HepG2 (cell line): Measurements from ENCODE around the gene BHLHE23. TPM values are rescaled to one million over a fixed set of nuclear protein-coding genes. Genes with fewer than 3 reads are reported as not detected.

Source experiments
- ATAC-seq: fragments of 200-7000 bp; cut with Tn5 transposase; 3 replicates; pipeline ENCODE4 v1.9.1; 2020; ENCODE audit warnings: mild to moderate bottlenecking, moderate library complexity
- BruUV-seq: library from RNA; stranded (reverse); fragments of 400-500 nt; replicated peaks from 2 replicates; lab custom pipeline; 2021; lab: Mats Ljungman, UMichigan
- CTCF ChIA-PET: fragments of 300-600 bp; formaldehyde crosslinking; extraction: SDS; loops from one replicate; lab custom pipeline; 2021; ENCODE audit warnings: low total read pairs, inconsistent platforms, low intra/inter-chr PET ratio; lab: Yijun Ruan, JAX
- POLR2A ChIA-PET: fragments of 350-600 bp; sonication (Branson Sonifier 250); formaldehyde crosslinking; loops from one replicate; lab custom pipeline; 2020; ENCODE audit warnings: antibody characterized with exemption, inconsistent platforms; lab: Yijun Ruan, JAX
- DNase-seq: peaks from one replicate; pipeline ENCODE4 v3.0.0-alpha.2; 2015; ENCODE audit warnings: low spot score
- FAIRE-seq: peaks from 3 replicates; lab custom pipeline; 2011; peaks lifted over from hg19 to GRCh38; lab: Jason Lieb, UNC
- H2AFZ ChIP-seq: one replicate; pipeline ENCODE4 v1.6.1; 2011; ENCODE audit warnings: low read length, inconsistent platforms
- H3K27ac ChIP-seq: fragments of 300-600 bp; 3 replicates; pipeline ENCODE4 v1.8.0; 2011; ENCODE audit warnings: mixed run types, mild to moderate bottlenecking, mixed read lengths, low read length, inconsistent platforms; ENCODE audit not compliant: insufficient read depth; ENCODE audit errors: extremely low read length
- H3K27me3 ChIP-seq, 2 experiments: fragments of 200-600 bp in 1 of 2; 2 replicates in 1 of 2; 3 replicates in 1 of 2; pipeline versions ENCODE4 v1.6.0 to v1.8.0; 2011; ENCODE audit warnings: low read length in 2 of 2, mild to moderate bottlenecking in 2 of 2, moderate library complexity in 2 of 2, inconsistent platforms in 1 of 2; ENCODE audit not compliant: insufficient read depth in 2 of 2, control insufficient read depth in 1 of 2
- H3K36me3 ChIP-seq, 2 experiments: fragments of 200-600 bp in 1 of 2; replicated peaks in 1 of 2; 2 replicates in 1 of 2; 3 replicates in 1 of 2; pipeline versions ENCODE4 v1.5.1 to v1.8.0; 2011; ENCODE audit warnings: low read length in 2 of 2, inconsistent platforms in 1 of 2; ENCODE audit not compliant: insufficient read depth in 2 of 2, control insufficient read depth in 1 of 2
- H3K4me1 ChIP-seq: 2 replicates; pipeline ENCODE4 v1.5.1; 2012; ENCODE audit warnings: low read length, inconsistent platforms; ENCODE audit not compliant: insufficient read depth
- H3K4me2 ChIP-seq: 2 replicates; pipeline ENCODE4 v1.6.0; 2011; ENCODE audit warnings: low read depth, low read length, inconsistent platforms
- H3K4me3 ChIP-seq, 3 experiments: fragments of 200-600 bp in 1 of 3; sonication (generic), shearing (Covaris generic) in 1 of 3; replicated peaks in 1 of 3; 2 replicates each; pipeline ENCODE4 v1.5.1; 2011 to 2016; ENCODE audit warnings: low read length in 3 of 3, inconsistent platforms in 2 of 3, low read depth in 2 of 3, mild to moderate bottlenecking in 2 of 3, control low read depth in 1 of 3, mixed read lengths in 1 of 3; ENCODE audit not compliant: insufficient read depth in 1 of 3
- H3K79me2 ChIP-seq: one replicate; pipeline ENCODE4 v1.6.1; 2011; ENCODE audit warnings: low read length, inconsistent platforms; ENCODE audit not compliant: insufficient read depth
- H3K9ac ChIP-seq: 2 replicates; pipeline ENCODE4 v1.6.0; 2011; ENCODE audit warnings: mild to moderate bottlenecking, low read depth, low read length, inconsistent platforms; ENCODE audit not compliant: insufficient read depth
- H3K9me3 ChIP-seq: 2 replicates; pipeline ENCODE4 v1.5.1; 2012; ENCODE audit warnings: mild to moderate bottlenecking, low read length
- H4K20me1 ChIP-seq: 2 replicates; pipeline ENCODE4 v1.6.0; 2011; ENCODE audit warnings: inconsistent platforms, mild to moderate bottlenecking, low read length, moderate library complexity; ENCODE audit not compliant: insufficient read depth
- BRD4 ChIP-seq: sonication (generic); formaldehyde crosslinking; IDR thresholded peaks from 2 replicates; pipeline ENCODE4 v1.4.0; 2020; ENCODE audit warnings: missing genetic modification reagents
- HNRNPLL ChIP-seq: fragments of 200-400 bp; formaldehyde crosslinking; IDR thresholded peaks from 2 replicates; pipeline ENCODE4 v1.6.1; 2017; ENCODE audit warnings: mild to moderate bottlenecking, low read depth, low read length; ENCODE audit not compliant: poor library complexity, severe bottlenecking
- MTF2 ChIP-seq: sonication (generic); formaldehyde crosslinking; IDR thresholded peaks from 2 replicates; pipeline ENCODE4 v1.5.0; 2020; ENCODE audit warnings: missing genetic modification reagents, borderline replicate concordance
- SAFB2 ChIP-seq: sonication (generic); formaldehyde crosslinking; IDR thresholded peaks from 2 replicates; pipeline ENCODE4 v1.5.1; 2020; ENCODE audit warnings: missing genetic modification reagents, low read depth, mild to moderate bottlenecking, borderline replicate concordance
- SRY ChIP-seq: sonication (generic); formaldehyde crosslinking; IDR thresholded peaks from 2 replicates; pipeline ENCODE4 v1.8.0; 2022; ENCODE audit warnings: mild to moderate bottlenecking, missing genetic modification reagents
- ZNF180 ChIP-seq: sonication (generic); formaldehyde crosslinking; IDR thresholded peaks from 2 replicates; pipeline ENCODE4 v1.4.0; 2020; ENCODE audit warnings: low read depth, missing genetic modification reagents, borderline replicate concordance
- ZNF614 ChIP-seq: IDR thresholded peaks from 2 replicates; pipeline ENCODE4 v1.6.1; 2018; ENCODE audit warnings: missing biosample characterization, missing genetic modification reagents, inconsistent platforms, borderline replicate concordance
- ZNF782 ChIP-seq: sonication (generic); formaldehyde crosslinking; IDR thresholded peaks from 2 replicates; pipeline ENCODE4 v1.4.0; 2020; ENCODE audit warnings: missing genetic modification reagents, mild to moderate bottlenecking, borderline replicate concordance
- WGBS: methylation state at CpG from one replicate; pipeline ENCODE4 v1.1.6; 2017; ENCODE audit warnings: low lambda C conversion rate; 5-methylcytosine and 5-hydroxymethylcytosine counted together
- in situ Hi-C: cut with HindIII; loops from 2 replicates; pipeline ENCODE4 v1.10.0; 2017; ENCODE audit warnings: low pct_unique_long_range_greater_than_20kb; ENCODE audit not compliant: extremely low pct_ligation_motif_present
- intact Hi-C: fragments of 100-400 bp; cut with micrococcal nuclease; formaldehyde crosslinking; loops from one replicate; pipeline ENCODE4 v1.10.0; 2022; ENCODE audit not compliant: unreplicated experiment
- polyA plus RNA-seq, 8 experiments: library from polyadenylated mRNA; depleted of rRNA in 3 of 8; stranded (reverse) in 7 of 8; unstranded in 1 of 8; fragments of >200 nt; fragmentation: Illumina TruSeq in 4 of 8; extraction: Trizol in 4 of 8; gene quantifications; 2 replicates each; pipeline versions ENCODE4 v1.2.1 to v1.2.3, GENCODE V29; 2011 to 2016; ENCODE audit warnings: low read depth in 4 of 8, missing spikeins in 1 of 8, mixed read lengths in 1 of 8; ENCODE audit not compliant: insufficient read depth in 1 of 8
- total RNA-seq, 5 experiments: library from RNA; depleted of rRNA; stranded (reverse); fragments of >200 nt; fragmentation: Illumina TruSeq; extraction: Trizol; gene quantifications; 2 replicates each; pipeline ENCODE4 v1.2.3, GENCODE V29; 2016; ENCODE audit warnings: low read depth in 1 of 5

The BHLHE23 gene
- total and polyA plus RNA-seq, 2 of the 13 experiments (the other 11 are each of a cell fraction or from before 2014, with no cell fraction given) = not detected

DNA sequence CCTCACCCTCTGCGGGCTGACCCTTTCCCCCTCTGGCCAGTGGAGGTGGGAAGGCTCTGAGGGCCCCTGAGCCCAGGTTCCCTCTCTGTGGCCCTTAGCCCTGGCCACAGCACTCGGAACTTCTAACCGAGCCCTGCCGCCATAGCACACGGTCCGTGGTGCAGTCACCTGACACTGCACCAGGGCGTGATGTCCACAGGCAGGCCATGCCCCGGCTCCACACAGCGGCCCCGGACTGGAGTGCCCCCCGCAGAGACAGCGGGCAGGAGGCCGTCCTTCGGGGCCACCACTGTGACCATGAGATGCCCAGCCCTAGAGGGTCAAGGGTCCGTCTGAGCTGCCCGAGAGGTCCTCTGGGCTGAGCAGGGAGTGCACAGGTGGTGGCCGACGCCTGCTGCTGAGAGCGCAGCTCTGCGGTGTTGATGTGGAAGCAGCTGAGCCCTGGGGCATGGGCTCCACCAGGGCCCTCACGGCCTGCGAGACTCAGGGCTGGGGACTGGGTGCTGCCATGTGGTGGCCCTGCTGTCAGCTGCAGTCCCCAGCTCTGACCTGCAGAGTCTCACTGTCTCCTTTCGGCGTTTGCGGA lies 11.2 kb upstream of the BHLHE23 start (continued):
- TF ChIP-seq ZNF180 (CRISPR knock-in tag) (no peak), HNRNPLL (peak; percentile 32), MTF2 (0 out of 2 replicates have a peak, but pooled peaks have one; percentile 60), BRD4 (CRISPR knock-in tag) (peak; percentile 14; the same call in 1 of the 2 replicates), ZNF614 (CRISPR knock-in tag) (no peak)

DNA sequence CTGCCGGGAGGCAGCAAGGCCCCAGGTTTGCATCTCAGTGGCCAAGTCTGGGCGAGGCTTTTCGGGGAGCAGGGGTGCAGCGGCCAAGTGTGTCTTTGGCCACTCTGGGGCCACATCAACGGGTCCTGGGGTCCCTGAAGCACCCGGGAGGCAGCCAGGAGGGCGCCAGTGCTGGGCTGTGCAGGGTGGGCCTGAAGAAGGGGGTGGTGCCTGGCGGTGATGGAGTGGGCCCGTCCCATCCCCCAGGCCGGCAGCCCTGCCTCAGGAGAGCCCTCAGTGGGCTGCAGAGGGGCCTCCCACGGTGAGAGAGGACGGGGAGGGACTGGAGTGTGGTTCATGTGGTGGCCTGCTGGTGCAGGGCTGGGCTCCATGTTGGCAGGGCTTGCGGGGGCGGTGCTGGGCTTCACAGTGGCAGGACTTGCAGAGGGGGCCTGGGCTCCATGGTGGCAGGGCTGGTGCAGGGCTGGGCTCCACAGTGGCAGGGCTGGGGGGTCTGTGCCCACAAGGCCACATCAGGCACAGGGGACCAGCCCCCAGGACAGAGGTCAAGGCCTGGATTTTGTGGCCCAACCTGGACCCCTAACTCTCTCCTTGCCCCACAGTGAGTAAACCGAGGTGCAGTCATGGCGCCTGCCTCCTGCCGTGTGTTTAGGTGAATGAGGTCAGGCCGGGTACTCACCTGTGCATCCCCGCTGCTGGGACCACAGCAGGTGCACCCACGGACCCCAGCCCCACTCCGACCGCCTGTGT lies 10.5 kb upstream of the BHLHE23 start:
- WGBS = 11% methylated on average over 15 of the region's 22 CpGs
- H3K4me3 ChIP-seq = no peak overlapping the region
- no peak overlapping the region for H3K4me2 ChIP-seq
- no peaks in the 10 kb centered on the region for H3K4me1 ChIP-seq
- no peaks in the 10 kb centered on the region for H3K36me3 ChIP-seq
- peaks cover 6% of the 10 kb centered on the region; the same call in 1 of the 2 replicates for H4K20me1 ChIP-seq
- no peak for DNase-seq
- FAIRE-seq = no peak
- no TSS peak for BruUV-seq
- peaks cover 52 to 95% of the 10 kb centered on the region in 2 experiments for H3K27me3 ChIP-seq
- in situ Hi-C loops (no loop called here), intact Hi-C loops (no loop called here)
- peaks cover 8% of the 10 kb centered on the region; the same call in 1 of the 2 replicates for H3K9me3 ChIP-seq
- POLR2A ChIA-PET = no interaction called here
- TF ChIP-seq SAFB2 (CRISPR knock-in tag) = 0 out of 2 replicates have a peak, but pooled peaks have one; percentile 35
- no peak for TF ChIP-seq ZNF782 (CRISPR knock-in tag)
- TF ChIP-seq SRY (CRISPR knock-in tag) = 0 out of 2 replicates have a peak, but pooled peaks have one; percentile 6
- TF ChIP-seq, all 625 proteins: peak for 2
- CTCF ChIA-PET = no interaction called here
- Histone ChIP-seq H3K27ac (no peak overlapping the region), H2AFZ (no peak overlapping the region), H3K9ac (no peak overlapping the region), H3K79me2 (no peaks in the 10 kb centered on the region)
- peak; percentile 11 for ATAC-seq
